ENCODE data around the gene TREML2.

DNA sequence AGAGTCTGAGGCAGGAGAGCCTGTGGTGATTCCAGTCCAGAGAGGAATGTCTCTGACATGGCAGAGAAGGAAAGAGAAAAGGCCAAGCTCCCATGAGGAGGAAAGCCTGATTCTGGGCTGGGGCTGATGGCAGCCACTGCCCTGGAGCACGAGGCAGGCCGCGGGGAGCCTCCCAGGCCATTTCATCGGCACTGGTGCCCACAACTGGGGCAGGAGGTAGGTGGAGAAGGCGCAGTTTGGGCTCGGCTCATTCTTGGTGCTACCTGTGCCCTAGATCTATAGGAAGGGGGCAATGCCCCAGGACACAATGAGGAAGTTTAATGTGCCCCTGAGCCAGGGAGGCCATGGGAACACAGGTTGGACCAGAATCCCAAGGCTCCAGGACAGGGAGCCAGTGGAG is 44.2 kb downstream of the TREML2 start:
- TF ChIP-seq, protein P1, sequence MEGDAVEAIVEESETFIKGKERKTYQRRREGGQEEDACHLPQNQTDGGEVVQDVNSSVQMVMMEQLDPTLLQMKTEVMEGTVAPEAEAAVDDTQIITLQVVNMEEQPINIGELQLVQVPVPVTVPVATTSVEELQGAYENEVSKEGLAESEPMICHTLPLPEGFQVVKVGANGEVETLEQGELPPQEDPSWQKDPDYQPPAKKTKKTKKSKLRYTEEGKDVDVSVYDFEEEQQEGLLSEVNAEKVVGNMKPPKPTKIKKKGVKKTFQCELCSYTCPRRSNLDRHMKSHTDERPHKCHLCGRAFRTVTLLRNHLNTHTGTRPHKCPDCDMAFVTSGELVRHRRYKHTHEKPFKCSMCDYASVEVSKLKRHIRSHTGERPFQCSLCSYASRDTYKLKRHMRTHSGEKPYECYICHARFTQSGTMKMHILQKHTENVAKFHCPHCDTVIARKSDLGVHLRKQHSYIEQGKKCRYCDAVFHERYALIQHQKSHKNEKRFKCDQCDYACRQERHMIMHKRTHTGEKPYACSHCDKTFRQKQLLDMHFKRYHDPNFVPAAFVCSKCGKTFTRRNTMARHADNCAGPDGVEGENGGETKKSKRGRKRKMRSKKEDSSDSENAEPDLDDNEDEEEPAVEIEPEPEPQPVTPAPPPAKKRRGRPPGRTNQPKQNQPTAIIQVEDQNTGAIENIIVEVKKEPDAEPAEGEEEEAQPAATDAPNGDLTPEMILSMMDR (IDR thresholded peaks at IDR 0.05; ENCODE audit: insufficient read depth, low read length), result no peak
- no peak for TF ChIP-seq POLR2AphosphoS5 (IDR thresholded peaks at IDR 0.05; ENCODE audit: low read depth)
